ENCODE results near the gene NUFIP1.

DNA sequence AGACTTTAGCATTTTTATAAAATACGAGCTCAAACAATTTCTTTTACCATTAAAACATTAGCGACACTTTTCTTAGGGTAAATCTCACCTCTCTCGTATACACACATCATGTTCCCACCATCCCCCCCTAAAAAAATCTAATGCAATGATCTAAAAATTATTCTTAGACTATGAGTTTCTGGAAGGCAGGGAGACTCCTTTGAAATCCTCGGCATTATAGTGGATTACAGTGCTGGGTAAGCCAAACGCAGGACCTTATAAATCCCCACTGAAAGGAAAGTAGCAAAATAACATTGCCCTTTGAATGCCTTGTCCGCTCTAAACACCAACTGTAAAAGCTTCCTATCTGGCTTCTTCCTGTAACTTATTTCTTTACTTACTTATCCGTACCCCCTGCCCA lies 35.0 kb downstream of the NUFIP1 start:
- TF ChIP-seq POLR2A (IDR thresholded peaks at IDR 0.05; ENCODE audit: low read length) (no peak), GATA1 (IDR thresholded peaks at IDR 0.05; ENCODE audit: low read depth, low read length) (no peak)
